GM19397 (cell line): ENCODE results near the gene TSC2.
"Not testable (repeated sequence)": the region's sequence is repeated elsewhere in the genome, so short reads cannot be mapped to it uniquely, and the experiment has no call there.

ENCODE experiments used
- ATAC-seq: cut with Tn5 transposase; IDR thresholded peaks from one replicate; pipeline ENCODE4 v1.9.1; 2021; ENCODE audit warnings: mild to moderate bottlenecking, moderate library complexity; ENCODE audit not compliant: unreplicated experiment

TSC2 gene

DNA sequence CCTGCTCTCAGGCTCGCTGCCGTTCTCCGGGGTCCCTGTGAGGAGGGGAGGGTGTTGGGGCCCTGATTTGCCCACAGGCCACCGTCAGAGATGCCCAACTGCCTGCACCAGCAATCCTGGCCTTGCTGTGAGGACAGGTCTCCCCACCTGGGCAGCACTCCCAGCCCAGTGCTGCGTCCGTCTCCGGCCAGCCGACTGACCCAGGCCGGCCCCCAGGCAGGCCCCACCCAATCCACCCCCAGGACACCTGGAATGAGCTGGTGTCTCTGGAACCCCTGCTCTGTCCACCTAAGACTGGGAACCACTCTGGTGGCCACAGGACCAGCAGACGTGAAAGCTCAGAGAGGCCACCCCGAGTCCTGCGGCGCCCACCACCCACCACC, 67.8 kb downstream of the TSC2 start:
- no peak for ATAC-seq

DNA sequence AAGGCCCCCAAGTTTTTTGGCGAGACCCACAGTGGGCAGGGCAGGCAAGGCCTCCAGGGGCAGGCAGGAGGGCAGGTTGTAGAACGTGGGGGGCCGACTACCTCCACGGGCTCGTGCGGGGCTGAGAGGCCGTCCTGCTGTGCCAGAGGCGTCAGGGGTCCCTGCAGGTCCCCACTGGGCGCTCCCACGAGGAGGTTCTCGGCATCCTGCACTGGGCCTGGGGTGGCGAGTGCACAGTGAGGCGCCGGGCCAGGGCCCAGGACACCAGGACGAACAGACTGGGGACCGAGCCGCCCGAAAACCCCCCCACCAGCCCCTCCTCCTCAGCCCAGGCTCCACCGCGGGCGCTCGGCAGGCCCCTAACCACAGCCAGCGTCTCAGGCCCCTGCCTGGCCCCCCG, 68.6 kb downstream of the TSC2 start:
- not testable (repeated sequence) for ATAC-seq

DNA sequence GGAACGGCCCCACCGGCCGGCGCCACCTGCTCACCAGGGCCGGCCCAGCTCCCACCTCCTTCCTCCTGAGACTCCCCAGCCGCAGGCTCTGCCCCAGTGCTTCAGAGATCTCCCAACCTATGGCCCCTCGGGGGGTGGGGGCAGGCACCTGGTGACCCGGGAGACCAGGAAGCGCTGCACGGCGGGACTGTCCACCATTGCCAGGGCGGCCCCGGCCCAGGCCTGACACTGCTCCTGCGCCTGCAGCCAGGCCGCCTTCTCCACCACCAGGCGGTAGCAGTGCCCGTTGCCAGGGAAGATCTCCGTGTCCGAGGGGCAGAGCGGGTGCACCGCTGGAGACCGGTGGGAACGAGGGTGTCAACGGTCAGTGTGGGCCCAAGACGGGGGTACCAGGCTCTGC, 69.6 kb downstream of the TSC2 start:
- not testable (repeated sequence) for ATAC-seq

DNA sequence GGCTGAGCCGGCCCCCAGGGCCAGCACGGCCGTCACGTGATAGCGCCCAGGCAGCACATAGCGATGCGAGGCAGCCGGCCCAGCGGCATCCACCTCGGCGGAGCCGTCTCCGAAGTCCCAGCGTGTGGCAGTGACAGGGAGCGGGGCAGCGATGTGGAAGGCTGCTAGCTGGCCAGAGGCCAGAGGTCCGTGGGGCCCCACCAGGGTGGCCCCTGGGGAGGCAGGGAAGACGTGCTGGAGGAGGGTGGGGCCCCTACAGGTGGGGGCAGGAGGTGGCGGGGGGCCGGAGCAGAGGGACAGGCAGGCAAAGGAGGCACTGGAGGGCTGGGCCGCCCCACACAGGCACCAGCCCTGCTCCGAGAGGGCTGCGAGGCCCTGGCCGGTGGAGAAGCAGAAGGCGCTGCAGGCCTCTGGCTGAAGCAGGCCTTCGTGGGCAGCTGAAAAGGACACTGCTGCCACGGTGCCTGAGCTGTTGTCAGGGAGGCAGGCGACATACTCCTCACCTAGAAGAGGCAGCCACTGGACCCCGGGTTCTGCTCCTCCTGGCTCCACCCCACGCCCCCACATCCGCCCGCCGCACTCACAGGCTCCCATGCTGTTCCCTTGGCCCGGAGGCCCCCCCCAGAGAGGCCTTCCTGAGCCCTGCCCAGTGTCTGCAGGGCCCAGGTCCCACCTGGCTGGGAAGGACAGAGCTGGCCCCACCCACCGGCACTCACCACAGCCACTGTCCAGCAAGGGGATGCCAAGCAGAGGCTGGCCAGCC, 70.4 kb downstream of the TSC2 start:
- ATAC-seq: not testable (repeated sequence)

DNA sequence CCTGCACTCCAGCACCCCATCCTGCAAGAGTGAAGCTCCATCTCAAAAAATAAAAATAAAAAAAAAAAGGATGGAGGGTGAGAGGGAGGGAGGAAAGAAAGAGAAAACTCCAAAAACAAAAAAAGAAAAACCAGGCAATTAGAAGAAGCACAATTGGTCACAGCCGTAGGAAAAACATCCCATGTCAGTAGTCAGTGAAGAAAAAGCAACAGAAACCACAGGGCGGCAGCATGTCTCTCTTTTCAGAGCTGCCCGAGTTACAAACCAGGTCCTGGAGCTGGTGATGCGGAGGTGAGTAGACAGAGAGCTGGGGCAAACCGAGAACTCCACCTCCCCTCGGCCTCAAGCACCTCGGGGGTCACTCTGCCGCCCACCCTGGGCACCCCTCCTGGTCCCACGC, 73.5 kb downstream of the TSC2 start:
- ATAC-seq: not testable (repeated sequence)

DNA sequence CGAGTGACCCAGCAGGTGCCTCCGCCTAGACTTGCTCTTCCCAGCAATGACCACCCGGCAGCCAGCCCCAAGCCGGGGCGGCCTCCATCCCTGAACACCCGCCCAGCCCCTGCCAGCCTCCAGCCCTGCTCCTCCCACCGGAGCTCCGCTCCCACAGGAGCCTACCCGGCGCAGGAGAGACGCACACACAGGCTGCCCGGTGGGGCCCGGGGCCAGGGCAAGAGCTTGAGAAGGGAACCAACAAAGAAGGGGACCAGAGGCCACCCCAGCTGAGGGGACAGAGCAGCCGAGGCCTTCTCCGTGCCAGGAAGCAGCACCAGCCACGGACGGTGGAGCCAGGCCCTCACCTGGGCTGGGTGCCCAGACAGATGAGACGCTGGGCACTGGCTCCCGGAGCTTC, 74.1 kb downstream of the TSC2 start:
- no peak for ATAC-seq

DNA sequence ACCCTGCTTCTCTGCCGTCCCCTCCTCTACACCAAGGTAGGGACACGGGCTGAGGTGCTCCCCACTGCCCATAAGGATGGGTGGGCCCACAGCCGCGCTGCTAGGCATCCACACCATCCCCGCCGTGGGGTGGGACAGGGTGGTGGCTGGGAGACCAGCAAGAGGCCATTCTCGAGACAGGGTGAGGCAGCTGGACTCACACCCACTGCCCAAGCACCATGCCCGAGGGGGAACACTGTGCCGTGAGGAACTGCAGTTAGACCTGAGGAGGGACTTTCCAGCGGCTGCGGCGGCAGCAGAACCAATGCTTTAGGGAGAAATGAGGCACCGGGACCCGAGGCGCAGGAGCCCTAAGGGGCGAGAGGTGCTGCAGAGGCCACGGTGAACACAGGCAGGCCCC, 74.6 kb downstream of the TSC2 start:
- ATAC-seq: no peak

DNA sequence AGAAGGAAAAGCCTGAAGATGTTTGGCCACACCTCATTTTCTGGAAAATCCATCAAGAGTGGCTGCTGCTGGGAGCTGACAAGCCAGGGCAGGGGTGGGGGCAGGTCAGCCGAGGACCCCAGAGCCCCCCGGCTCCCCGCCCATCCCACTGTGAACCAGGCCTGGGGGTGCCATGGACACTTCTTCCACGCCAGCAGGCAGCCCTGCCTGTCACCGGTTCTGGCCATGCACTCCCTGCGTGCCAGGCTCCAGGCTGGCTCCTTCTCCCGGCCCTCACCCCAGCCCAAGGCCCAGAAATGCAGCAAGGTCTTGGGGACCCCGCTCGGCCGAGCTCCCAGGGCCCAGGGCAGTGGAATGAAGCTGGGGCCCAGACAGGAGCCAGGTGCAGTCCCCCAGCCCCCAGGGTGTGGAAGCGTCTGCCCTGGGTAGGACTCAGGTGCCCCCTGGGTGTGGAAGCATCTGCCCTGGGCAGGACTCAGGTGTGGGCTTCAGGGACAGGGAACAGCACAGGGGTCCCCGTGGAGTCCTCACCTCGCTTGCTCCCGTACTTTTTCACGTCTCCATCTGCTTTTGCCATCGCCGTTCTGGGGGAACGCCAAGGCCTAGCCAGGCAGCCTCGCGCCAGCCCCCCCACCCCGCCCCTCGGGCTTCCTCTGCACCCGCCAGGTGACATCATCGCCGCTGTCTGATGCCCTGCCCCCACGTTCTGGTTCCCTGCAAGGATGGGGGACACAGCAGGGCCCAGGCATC, 75.3 kb downstream of the TSC2 start:
- not testable (repeated sequence) for ATAC-seq

DNA sequence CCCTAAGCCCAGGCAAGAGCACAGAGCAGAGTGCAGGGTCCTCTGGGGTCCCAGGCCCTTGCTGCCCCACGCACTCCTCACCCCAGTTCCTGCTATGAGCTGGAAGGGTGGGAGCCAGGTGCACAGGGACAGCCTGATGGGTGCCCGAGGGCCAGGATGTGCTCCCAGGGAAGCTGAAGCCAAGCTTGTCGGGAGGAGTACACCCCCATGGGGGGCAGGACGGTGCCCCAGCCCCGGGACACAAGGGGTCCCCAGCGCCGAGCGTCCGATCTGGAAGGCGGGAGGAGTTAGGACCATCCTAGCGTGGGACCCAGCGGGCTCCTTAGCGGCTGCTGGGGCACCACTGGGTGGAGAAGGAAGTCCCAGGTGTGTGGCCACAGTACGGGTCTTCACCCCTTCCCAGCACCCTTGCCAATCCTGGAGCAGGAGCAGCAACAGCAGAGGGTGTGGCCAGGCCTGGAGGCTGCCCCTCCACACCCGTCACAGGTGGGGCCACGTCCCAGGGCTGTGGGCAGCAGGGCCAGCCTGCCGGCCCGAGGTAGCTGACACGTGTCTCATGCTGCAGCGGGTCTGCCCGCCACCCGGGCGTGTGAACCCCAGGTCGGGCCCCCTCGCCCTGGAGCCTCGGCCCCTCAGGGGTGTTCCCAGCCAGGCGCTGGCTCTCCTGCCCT, 76.1 kb downstream of the TSC2 start:
- ATAC-seq: not testable (repeated sequence)

DNA sequence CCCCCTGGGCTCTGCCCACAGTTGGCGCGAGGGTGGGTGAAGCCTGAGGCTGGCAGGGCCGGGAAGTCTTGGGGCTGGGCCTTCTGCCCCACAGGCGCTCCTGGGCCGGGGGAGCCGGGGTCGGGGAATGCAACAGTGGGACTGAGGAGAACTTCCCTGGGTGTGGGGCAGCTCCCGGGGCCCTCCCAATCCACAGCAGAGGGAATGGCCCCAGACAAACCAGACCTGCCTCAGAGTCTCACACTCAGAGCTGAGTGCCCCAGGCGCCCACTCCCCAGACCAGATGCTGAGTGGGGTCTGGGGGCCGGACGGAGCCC, 76.5 kb downstream of the TSC2 start:
- ATAC-seq: not testable (repeated sequence)

DNA sequence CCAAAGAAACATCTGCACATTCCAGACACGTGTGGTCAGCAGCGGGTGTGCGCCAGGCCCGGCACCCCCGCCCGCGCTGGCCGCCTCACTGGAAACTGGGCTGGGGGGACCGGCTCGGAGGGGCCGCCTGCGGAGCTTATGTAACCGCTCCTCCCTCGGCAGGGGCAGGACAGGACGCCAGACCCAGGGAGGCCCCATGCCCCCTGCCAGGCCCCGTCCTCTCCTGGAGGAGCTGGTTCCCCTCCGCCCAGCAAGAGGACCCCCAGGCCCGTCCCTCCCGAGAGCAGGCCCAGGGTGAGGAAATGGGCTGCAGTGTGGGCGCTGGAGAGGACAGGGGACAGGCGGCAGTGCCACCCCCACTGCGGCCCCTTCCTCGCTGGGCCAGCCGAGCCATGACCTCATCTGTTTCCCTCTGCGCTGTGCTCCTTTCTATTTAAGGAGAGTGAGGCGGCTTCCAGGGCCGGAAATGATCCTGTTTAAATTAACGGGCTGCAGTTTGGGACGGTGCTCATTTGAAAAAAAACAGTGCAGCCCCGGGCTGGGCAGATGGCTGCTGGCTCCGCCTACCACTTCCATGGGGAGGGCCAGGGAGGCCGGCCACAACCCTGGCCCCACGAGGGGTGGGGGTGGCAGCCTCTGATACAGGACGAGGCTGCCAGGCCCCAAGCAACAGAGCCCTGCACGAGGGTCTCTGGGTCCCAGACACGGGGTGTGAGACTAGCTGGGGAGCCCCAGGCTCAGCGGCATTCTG, 77.1 kb downstream of the TSC2 start:
- not testable (repeated sequence) for ATAC-seq

DNA sequence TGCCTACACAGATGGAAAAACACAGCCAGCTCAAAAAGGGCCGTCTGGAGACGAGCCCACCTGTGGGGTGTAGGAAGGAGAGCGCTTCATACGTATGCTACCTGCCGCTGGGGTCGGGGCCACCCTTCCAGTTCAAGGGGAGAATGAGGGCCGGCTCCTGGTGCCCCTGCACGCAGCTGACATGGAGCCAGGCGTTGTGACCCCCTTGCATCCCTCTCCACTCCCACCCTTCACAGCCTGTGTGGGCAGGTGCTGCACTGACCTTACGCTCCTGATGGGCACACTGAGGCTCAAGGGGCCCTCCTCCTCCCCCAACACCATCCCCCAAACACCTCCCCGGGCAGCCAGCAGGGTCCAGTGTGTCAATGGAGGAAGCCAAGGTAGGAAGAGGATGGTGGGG, 77.8 kb downstream of the TSC2 start:
- not testable (repeated sequence) for ATAC-seq

DNA sequence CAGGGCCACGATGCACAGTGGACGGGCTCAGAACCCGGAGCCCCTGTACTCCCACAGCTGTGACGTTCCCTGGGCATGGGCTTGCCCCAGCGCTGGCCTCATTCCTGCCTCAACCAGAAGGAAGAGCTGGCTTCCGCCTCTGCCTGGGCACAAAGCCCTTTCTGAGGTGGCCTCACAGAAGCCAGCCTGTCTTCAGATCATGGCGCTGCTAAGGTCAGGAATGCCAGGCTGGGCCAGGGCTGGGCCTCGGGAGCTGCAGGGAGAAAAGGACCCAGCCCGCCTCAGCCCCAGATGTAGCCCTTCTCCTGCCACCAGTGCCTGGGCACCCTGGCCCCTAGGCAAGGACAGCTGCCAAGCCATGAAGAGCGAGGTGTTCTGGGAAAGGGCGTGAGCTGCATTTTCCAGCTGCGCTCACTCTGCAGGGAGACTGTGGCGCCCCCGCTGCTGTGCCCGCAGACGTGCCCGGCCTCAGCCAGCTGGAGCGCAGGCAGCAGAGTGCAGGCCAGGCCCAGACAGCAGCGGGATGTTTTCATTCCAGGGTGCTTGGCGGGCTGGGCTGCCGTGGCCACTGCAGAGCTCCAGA, 78.5 kb downstream of the TSC2 start:
- not testable (repeated sequence) for ATAC-seq

DNA sequence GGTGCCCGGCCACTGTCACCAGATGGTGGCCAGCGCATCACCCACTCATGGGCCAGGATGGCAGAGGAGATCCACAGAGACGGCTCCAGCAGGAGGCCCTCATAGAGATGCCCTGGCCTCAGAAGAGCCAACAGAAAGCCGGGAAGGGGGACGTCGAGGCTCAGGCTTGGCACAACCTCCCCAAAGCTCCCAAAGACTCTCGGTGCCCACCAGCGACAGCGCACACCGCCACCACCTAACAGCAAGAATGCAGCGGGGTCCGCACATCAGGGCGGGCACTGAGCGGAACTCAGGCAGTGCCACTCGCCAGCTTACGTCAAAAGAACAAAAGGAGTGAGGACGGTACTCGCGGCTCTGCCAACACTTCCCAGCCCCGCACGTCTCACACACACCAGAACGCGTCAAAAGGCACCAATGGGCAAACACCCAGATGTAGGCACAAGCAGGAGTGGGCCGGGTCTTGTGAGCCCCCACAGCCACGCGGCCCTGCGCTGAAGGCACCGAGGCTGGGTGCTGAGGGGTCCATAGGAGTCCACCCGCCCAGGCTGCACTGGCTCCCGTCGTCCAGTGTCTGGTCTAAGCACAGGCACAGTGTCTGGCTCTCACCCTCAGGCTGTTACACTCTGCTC, 79.3 kb downstream of the TSC2 start:
- not testable (repeated sequence) for ATAC-seq

DNA sequence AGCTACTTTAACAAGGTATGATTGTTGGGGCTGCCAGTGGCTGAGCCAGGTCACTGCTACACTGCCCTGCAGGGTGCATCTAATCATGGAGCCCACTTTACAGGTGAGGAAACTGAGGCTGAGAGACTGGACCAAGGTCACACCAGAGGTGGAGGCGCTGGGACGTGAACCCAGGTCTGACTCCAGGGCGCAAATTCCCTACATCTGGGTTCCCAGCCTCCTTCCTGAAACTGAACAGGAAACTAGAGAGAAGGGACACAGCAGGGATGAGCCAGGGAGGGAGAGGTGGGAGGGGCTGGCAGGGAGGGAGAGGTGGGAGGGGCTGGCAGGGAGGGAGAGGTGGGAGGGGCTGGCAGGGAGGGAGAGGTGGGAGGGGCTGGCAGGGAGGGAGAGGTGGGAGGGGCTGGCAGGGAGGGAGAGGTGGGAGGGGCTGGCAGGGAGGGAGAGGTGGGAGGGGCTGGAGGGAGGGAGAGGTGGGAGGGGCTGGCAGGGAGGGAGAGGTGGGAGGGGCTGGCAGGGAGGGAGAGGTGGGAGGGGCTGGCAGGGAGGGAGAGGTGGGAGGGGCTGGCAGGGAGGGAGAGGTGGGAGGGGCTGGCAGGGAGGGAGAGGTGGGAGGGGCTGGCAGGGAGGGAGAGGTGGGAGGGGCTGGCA, 80.0 kb downstream of the TSC2 start:
- not testable (repeated sequence) for ATAC-seq

DNA sequence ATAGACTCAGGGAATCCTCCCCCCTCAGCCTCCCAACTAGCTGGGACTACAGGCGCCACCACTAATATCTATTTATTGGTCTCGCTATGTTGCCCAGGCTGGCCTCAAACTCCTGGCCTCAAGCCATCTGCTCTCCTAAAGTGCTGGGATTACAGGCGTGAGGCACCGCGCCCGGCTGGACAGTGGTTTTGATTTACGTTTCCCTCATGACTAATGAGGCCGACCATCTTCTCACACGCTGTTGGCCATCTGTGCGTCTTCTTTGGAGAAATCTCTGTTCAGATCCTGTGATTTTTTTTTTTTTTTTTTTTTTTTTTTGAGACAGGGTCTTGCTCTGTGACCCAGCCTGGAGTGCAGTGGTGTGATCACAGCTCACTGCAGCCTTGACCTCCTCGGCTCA, 81.5 kb downstream of the TSC2 start:
- ATAC-seq: not testable (repeated sequence)

DNA sequence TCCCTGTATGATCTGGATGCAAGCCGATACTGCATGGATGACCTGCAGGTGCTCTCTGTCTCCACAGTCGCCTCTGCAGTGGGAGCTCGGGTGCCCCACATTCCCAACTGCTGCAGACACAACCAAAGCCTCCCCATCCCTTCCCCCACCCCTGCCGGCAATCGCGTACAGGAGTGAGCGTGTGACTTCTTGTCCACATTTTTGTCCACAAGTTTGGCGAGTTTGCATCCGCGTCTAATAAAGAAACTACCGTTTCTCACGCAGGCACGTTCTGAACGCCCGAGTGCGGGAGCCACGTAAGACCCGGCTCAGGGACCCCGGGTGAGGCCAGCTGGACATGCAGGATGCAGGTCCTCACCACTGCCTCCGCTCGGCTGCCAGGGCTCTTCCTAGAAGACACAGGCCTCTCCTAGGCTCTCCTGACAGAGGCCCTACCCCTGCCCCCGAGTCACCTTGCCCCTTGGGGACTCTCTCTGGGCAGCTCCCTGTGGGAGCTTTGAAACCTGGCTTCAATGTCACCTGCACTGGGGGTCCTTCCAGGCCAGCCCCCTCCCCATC, 82.2 kb downstream of the TSC2 start:
- ATAC-seq: not testable (repeated sequence)

DNA sequence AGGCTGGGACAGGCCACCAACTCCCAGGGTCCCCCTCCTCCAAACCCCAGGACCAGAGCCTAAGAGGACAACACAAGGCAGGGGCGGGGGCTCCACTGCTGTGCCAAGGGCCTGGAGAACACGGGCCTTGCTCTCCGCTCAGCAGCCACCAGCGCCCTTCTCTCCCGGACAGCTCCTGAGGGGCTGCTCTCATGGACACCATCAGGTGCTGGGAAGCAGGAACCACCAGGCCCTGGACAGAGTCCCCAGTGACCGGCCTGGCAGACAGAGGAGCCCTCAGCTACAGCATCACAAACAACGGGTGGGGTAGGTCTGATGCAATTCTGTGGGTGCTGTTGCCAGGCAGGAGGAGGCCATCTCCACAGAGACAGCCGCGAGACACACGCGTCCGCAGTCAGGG, 86.0 kb downstream of the TSC2 start:
- ATAC-seq: not testable (repeated sequence)

DNA sequence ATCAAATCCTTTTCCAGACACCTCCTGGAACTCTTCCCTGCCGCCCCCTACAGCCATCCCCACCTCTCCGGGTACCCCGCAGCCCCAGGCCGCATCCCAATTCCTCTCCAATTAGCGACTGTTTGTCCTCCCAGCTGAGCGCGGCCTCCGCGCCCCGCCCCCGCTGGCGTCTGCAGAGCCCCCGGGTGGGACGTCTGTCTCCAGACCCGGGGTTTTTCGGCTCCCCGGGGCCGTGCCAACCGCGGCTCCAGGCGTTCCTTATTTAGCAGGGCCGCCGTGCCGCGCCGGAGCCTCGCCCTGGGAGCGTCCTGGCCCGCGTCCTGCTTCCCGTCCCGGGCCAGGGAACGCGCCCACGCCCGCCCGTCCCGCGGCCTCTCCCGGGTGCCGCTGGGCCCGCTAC, 87.3 kb downstream of the TSC2 start:
- not testable (repeated sequence) for ATAC-seq
